Neural progenitor cell (in vitro differentiated cells): Measurements from ENCODE around the gene SNX21. TPM values are rescaled to one million over a fixed set of nuclear protein-coding genes. Genes with fewer than 3 reads are reported as not detected.

Experiments
- DNase-seq: peaks from one replicate; pipeline ENCODE4 v3.0.0-alpha.2; 2016; ENCODE audit warnings: low spot score
- H2AFZ ChIP-seq: fragments of 200-600 bp; sonication (generic); replicated peaks from 2 replicates; pipeline ENCODE4 v1.6.1; 2016; ENCODE audit warnings: antibody characterized with exemption
- H3F3A ChIP-seq: fragments of 200-600 bp; sonication (generic); 2 replicates; pipeline ENCODE4 v1.6.1; 2016; ENCODE audit warnings: antibody characterized with exemption, low read depth
- H3K27ac ChIP-seq: fragments of 200-600 bp; sonication (generic); 2 replicates; pipeline ENCODE4 v1.5.1; 2016; ENCODE audit warnings: mild to moderate bottlenecking
- H3K27me3 ChIP-seq: fragments of 200-600 bp; sonication (generic); 2 replicates; pipeline ENCODE4 v1.6.1; 2016; ENCODE audit warnings: mild to moderate bottlenecking, moderate library complexity
- H3K36me3 ChIP-seq: fragments of 200-600 bp; sonication (generic); 2 replicates; pipeline ENCODE4 v1.5.1; 2016
- H3K4me1 ChIP-seq: fragments of 200-600 bp; sonication (generic); 2 replicates; pipeline ENCODE4 v1.6.1; 2016; ENCODE audit warnings: mixed run types
- H3K4me2 ChIP-seq: fragments of 200-600 bp; sonication (generic); 2 replicates; pipeline ENCODE4 v1.6.1; 2016
- H3K4me3 ChIP-seq: fragments of 200-600 bp; sonication (generic); 2 replicates; pipeline ENCODE4 v1.5.1; 2016
- H3K79me2 ChIP-seq: fragments of 200-600 bp; sonication (generic); 2 replicates; pipeline ENCODE4 v1.6.1; 2016; ENCODE audit warnings: low read depth
- H3K9ac ChIP-seq: fragments of 200-600 bp; sonication (generic); 2 replicates; pipeline ENCODE4 v1.6.1; 2016
- H3K9me3 ChIP-seq: fragments of 200-600 bp; sonication (generic); 2 replicates; pipeline ENCODE4 v1.5.1; 2016; ENCODE audit warnings: low read depth
- H4K20me1 ChIP-seq: fragments of 200-600 bp; sonication (generic); 2 replicates; pipeline ENCODE4 v1.6.1; 2016; ENCODE audit warnings: low read depth
- H3K27ac Mint-ChIP-seq: 3 replicates; pipeline ENCODE4 v1.8.0; 2021; ENCODE audit warnings: mixed read lengths
- H3K27me3 Mint-ChIP-seq: 2 replicates; pipeline ENCODE4 v1.8.0; 2022; ENCODE audit warnings: low read depth, mild to moderate bottlenecking, inconsistent platforms, moderate library complexity, mixed read lengths; ENCODE audit not compliant: insufficient read depth
- H3K36me3 Mint-ChIP-seq: 3 replicates; pipeline ENCODE4 v1.8.0; 2021; ENCODE audit warnings: mixed read lengths
- H3K4me1 Mint-ChIP-seq: 3 replicates; pipeline ENCODE4 v1.8.0; 2021; ENCODE audit warnings: mixed read lengths
- H3K4me3 Mint-ChIP-seq: 3 replicates; pipeline ENCODE4 v1.8.0; 2021; ENCODE audit warnings: mild to moderate bottlenecking, moderate library complexity, mixed read lengths
- H3K9me3 Mint-ChIP-seq: 3 replicates; pipeline ENCODE4 v1.8.0; 2020; ENCODE audit warnings: mixed read lengths
- EZH2 ChIP-seq: fragments of 200-600 bp; sonication (generic); IDR thresholded peaks from 2 replicates; pipeline ENCODE4 v1.6.1; 2017; ENCODE audit warnings: antibody characterized with exemption, mild to moderate bottlenecking, moderate library complexity
- EZH2phosphoT487 ChIP-seq: fragments of 200-600 bp; sonication (generic); IDR thresholded peaks from 2 replicates; pipeline ENCODE4 v1.6.1; 2017; ENCODE audit warnings: antibody characterized with exemption
- total RNA-seq: library from RNA; depleted of rRNA; stranded (reverse); fragments of >200 nt; gene quantifications from 2 replicates; pipeline ENCODE4 v1.2.3, GENCODE V29; 2015; ENCODE audit warnings: low replicate concordance
- TF ChIP-seq, protein P1 (sequence below): fragments of 200-600 bp; sonication (generic); IDR thresholded peaks from 2 replicates; pipeline ENCODE4 v1.5.1; 2017; ENCODE audit warnings: antibody characterized with exemption, mild to moderate bottlenecking

SNX21 gene
- total RNA-seq, 1 donor from 2014 or later = 12.2 TPM

DNA sequence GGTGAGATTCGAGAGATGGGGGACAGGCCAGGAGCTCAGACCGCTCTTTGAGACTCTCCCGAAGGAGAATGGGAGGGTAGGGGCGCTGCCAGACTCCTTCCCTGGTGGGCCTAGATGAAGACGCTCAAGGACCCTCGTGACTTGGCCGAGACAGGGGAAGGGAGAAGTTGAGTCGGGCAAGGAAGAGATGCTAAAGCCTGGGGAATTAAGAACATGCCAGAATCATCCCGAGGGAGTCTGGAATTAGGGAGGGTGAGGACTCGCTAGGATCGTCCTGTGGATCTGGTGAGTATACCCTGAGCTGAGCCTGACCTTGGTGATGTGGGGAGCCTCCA, 20.6 kb upstream of the SNX21 start:
- Histone ChIP-seq H3K27me3 (no peaks in the 10 kb centered on the region), H3K4me3 (peak overlapping the region; percentile 98), H3K9me3 (no peaks in the 10 kb centered on the region), H3K79me2 (peaks cover 36% of the 10 kb centered on the region), H3K4me2 (peak overlapping the region; percentile 92), H3K9ac (peak overlapping the region; percentile 81), H4K20me1 (peaks cover 38% of the 10 kb centered on the region), H3K27ac (no peak overlapping the region), H3K4me1 (peaks cover 16% of the 10 kb centered on the region), H3F3A (peaks cover 46% of the 10 kb centered on the region), H2AFZ (peak overlapping the region; percentile 21), H3K36me3 (peaks cover 9% of the 10 kb centered on the region)
- Mint-ChIP-seq H3K4me1 (peaks cover 30% of the 10 kb centered on the region), H3K27ac (peak overlapping the region; percentile 95), H3K9me3 (peaks cover 3% of the 10 kb centered on the region), H3K4me3 (peak overlapping the region; percentile 99), H3K36me3 (peaks cover 43% of the 10 kb centered on the region), H3K27me3 (no peaks in the 10 kb centered on the region)
- no peak for DNase-seq
- TF ChIP-seq EZH2phosphoT487 = no peak
- TF ChIP-seq EZH2 = no peak
- TF ChIP-seq, protein P1, sequence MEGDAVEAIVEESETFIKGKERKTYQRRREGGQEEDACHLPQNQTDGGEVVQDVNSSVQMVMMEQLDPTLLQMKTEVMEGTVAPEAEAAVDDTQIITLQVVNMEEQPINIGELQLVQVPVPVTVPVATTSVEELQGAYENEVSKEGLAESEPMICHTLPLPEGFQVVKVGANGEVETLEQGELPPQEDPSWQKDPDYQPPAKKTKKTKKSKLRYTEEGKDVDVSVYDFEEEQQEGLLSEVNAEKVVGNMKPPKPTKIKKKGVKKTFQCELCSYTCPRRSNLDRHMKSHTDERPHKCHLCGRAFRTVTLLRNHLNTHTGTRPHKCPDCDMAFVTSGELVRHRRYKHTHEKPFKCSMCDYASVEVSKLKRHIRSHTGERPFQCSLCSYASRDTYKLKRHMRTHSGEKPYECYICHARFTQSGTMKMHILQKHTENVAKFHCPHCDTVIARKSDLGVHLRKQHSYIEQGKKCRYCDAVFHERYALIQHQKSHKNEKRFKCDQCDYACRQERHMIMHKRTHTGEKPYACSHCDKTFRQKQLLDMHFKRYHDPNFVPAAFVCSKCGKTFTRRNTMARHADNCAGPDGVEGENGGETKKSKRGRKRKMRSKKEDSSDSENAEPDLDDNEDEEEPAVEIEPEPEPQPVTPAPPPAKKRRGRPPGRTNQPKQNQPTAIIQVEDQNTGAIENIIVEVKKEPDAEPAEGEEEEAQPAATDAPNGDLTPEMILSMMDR = no peak

DNA sequence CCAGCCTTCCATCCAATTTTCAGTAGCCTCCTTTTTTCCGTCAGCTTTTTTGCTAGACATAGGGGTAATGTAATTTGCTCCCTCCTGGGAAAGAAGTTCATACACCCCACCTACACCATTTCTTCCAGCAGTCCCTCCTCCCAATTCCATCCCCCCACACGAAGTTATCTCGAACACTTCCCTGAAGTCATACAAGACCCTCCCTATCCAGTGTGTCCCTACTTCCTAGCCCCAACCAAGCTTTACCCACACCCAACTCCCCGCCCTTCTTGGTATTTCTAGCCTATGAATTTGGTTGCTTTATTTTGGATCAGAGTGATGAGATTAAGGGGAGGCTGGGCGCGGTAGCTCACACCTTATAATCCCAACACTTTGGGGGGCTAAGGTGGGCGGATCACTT, 20.1 kb upstream of the SNX21 start:
- no peaks in the 10 kb centered on the region for H3K27me3 Mint-ChIP-seq
- H3K9me3 Mint-ChIP-seq = peaks cover 3% of the 10 kb centered on the region
- Histone ChIP-seq H3K27me3 (no peaks in the 10 kb centered on the region), H3K9ac (peak overlapping the region; percentile 81), H4K20me1 (peaks cover 38% of the 10 kb centered on the region), H3K9me3 (no peaks in the 10 kb centered on the region), H3K4me2 (peak overlapping the region; percentile 92), H3K4me3 (peak overlapping the region; percentile 98), H3K4me1 (peaks cover 16% of the 10 kb centered on the region), H3K27ac (no peak overlapping the region), H3F3A (peaks cover 51% of the 10 kb centered on the region), H3K36me3 (peaks cover 9% of the 10 kb centered on the region), H3K79me2 (peaks cover 36% of the 10 kb centered on the region), H2AFZ (no peak overlapping the region)
- H3K27ac Mint-ChIP-seq = peak overlapping the region; percentile 95
- H3K36me3 Mint-ChIP-seq = peaks cover 42% of the 10 kb centered on the region
- H3K4me3 Mint-ChIP-seq = peak overlapping the region; percentile 99
- H3K4me1 Mint-ChIP-seq = peaks cover 30% of the 10 kb centered on the region
- no peak for TF ChIP-seq EZH2
- no peak for TF ChIP-seq EZH2phosphoT487
- TF ChIP-seq, protein P1 = no peak
- DNase-seq = no peak

DNA sequence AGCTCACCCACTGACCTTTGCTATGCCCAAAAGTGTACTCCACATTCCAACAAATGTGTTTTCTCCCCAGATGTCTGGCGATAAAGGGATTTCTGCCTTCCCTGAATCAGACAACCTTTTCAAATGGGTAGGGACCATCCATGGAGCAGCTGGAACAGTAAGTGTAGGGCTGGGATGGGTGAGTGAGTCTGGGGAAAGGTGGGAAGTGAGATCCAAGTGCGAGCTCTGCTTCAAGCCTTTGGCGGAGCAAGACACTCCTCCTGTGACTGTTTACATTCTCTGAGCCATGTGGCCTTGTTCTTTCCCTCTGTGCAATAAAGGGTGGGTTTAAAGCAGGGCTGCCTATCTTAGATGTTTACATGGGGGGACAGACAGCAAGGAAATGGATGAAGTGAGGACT, 19.3 kb upstream of the SNX21 start:
- TF ChIP-seq EZH2 (no peak), EZH2phosphoT487 (no peak)
- TF ChIP-seq, protein P1 = no peak
- Mint-ChIP-seq H3K4me1 (peaks cover 30% of the 10 kb centered on the region), H3K27ac (no peak overlapping the region), H3K27me3 (no peaks in the 10 kb centered on the region), H3K36me3 (peaks cover 40% of the 10 kb centered on the region), H3K9me3 (peaks cover 3% of the 10 kb centered on the region), H3K4me3 (peak overlapping the region; percentile 41)
- H3K9me3 ChIP-seq = no peaks in the 10 kb centered on the region
- H3K4me1 ChIP-seq = peaks cover 16% of the 10 kb centered on the region
- peaks cover 9% of the 10 kb centered on the region for H3K36me3 ChIP-seq
- DNase-seq = no peak
- no peaks in the 10 kb centered on the region for H3K27me3 ChIP-seq
- H3K79me2 ChIP-seq = peaks cover 36% of the 10 kb centered on the region
- no peak overlapping the region for H3K9ac ChIP-seq
- peak overlapping the region; percentile 92 for H3K4me2 ChIP-seq
- peaks cover 38% of the 10 kb centered on the region for H4K20me1 ChIP-seq
- peaks cover 52% of the 10 kb centered on the region for H3F3A ChIP-seq
- no peak overlapping the region for H3K27ac ChIP-seq
- peak overlapping the region; percentile 98 for H3K4me3 ChIP-seq
- no peak overlapping the region for H2AFZ ChIP-seq
